HepG2 (cell line): ENCODE results near the gene JMJD1C. TPM values are rescaled to one million over a fixed set of nuclear protein-coding genes. Genes with fewer than 3 reads are reported as not detected.
A peak's percentile ranks its signal among the peaks of the same experiment; 100 is the strongest.

Experiments used
- ATAC-seq: fragments of 200-7000 bp; cut with Tn5 transposase; 3 replicates; pipeline ENCODE4 v1.9.1; 2020; ENCODE audit warnings: mild to moderate bottlenecking, moderate library complexity
- BruUV-seq: library from RNA; stranded (reverse); fragments of 400-500 nt; replicated peaks from 2 replicates; lab custom pipeline; 2021; lab: Mats Ljungman, UMichigan
- CTCF ChIA-PET: fragments of 300-600 bp; formaldehyde crosslinking; extraction: SDS; loops from one replicate; lab custom pipeline; 2021; ENCODE audit warnings: low total read pairs, inconsistent platforms, low intra/inter-chr PET ratio; lab: Yijun Ruan, JAX
- POLR2A ChIA-PET: fragments of 350-600 bp; sonication (Branson Sonifier 250); formaldehyde crosslinking; loops from one replicate; lab custom pipeline; 2020; ENCODE audit warnings: antibody characterized with exemption, inconsistent platforms; lab: Yijun Ruan, JAX
- DNase-seq: peaks from one replicate; pipeline ENCODE4 v3.0.0-alpha.2; 2015; ENCODE audit warnings: low spot score
- FAIRE-seq: peaks from 3 replicates; lab custom pipeline; 2011; peaks lifted over from hg19 to GRCh38; lab: Jason Lieb, UNC
- H2AFZ ChIP-seq: one replicate; pipeline ENCODE4 v1.6.1; 2011; ENCODE audit warnings: low read length, inconsistent platforms
- H3K27ac ChIP-seq: fragments of 300-600 bp; 3 replicates; pipeline ENCODE4 v1.8.0; 2011; ENCODE audit warnings: mixed run types, mild to moderate bottlenecking, mixed read lengths, low read length, inconsistent platforms; ENCODE audit not compliant: insufficient read depth; ENCODE audit errors: extremely low read length
- H3K27me3 ChIP-seq, 2 experiments: fragments of 200-600 bp in 1 of 2; 2 replicates in 1 of 2; 3 replicates in 1 of 2; pipeline versions ENCODE4 v1.6.0 to v1.8.0; 2011; ENCODE audit warnings: low read length in 2 of 2, mild to moderate bottlenecking in 2 of 2, moderate library complexity in 2 of 2, inconsistent platforms in 1 of 2; ENCODE audit not compliant: insufficient read depth in 2 of 2, control insufficient read depth in 1 of 2
- H3K36me3 ChIP-seq, 2 experiments: fragments of 200-600 bp in 1 of 2; replicated peaks in 1 of 2; 2 replicates in 1 of 2; 3 replicates in 1 of 2; pipeline versions ENCODE4 v1.5.1 to v1.8.0; 2011; ENCODE audit warnings: low read length in 2 of 2, inconsistent platforms in 1 of 2; ENCODE audit not compliant: insufficient read depth in 2 of 2, control insufficient read depth in 1 of 2
- H3K4me1 ChIP-seq: 2 replicates; pipeline ENCODE4 v1.5.1; 2012; ENCODE audit warnings: low read length, inconsistent platforms; ENCODE audit not compliant: insufficient read depth
- H3K4me2 ChIP-seq: 2 replicates; pipeline ENCODE4 v1.6.0; 2011; ENCODE audit warnings: low read depth, low read length, inconsistent platforms
- H3K4me3 ChIP-seq, 3 experiments: fragments of 200-600 bp in 1 of 3; sonication (generic), shearing (Covaris generic) in 1 of 3; replicated peaks in 1 of 3; 2 replicates each; pipeline ENCODE4 v1.5.1; 2011 to 2016; ENCODE audit warnings: low read length in 3 of 3, inconsistent platforms in 2 of 3, low read depth in 2 of 3, mild to moderate bottlenecking in 2 of 3, control low read depth in 1 of 3, mixed read lengths in 1 of 3; ENCODE audit not compliant: insufficient read depth in 1 of 3
- H3K79me2 ChIP-seq: one replicate; pipeline ENCODE4 v1.6.1; 2011; ENCODE audit warnings: low read length, inconsistent platforms; ENCODE audit not compliant: insufficient read depth
- H3K9ac ChIP-seq: 2 replicates; pipeline ENCODE4 v1.6.0; 2011; ENCODE audit warnings: mild to moderate bottlenecking, low read depth, low read length, inconsistent platforms; ENCODE audit not compliant: insufficient read depth
- H3K9me3 ChIP-seq: 2 replicates; pipeline ENCODE4 v1.5.1; 2012; ENCODE audit warnings: mild to moderate bottlenecking, low read length
- H4K20me1 ChIP-seq: 2 replicates; pipeline ENCODE4 v1.6.0; 2011; ENCODE audit warnings: inconsistent platforms, mild to moderate bottlenecking, low read length, moderate library complexity; ENCODE audit not compliant: insufficient read depth
- CEBPB ChIP-seq: IDR thresholded peaks from 2 replicates; pipeline ENCODE4 v1.6.1; 2011; ENCODE audit warnings: low read depth, low read length, improper control_type of control experiment, borderline replicate concordance
- ZMYM4 ChIP-seq: sonication (generic); formaldehyde crosslinking; IDR thresholded peaks from 2 replicates; pipeline ENCODE4 v1.8.1; 2023; ENCODE audit warnings: mild to moderate bottlenecking, missing genetic modification reagents
- ZNF263 ChIP-seq: sonication (generic); formaldehyde crosslinking; IDR thresholded peaks from 2 replicates; pipeline ENCODE4 v1.4.0; 2020; ENCODE audit warnings: missing genetic modification reagents
- ZNF430 ChIP-seq: sonication (generic); formaldehyde crosslinking; IDR thresholded peaks from 2 replicates; pipeline ENCODE4 v1.9.0; 2021; ENCODE audit warnings: mild to moderate bottlenecking, missing genetic modification reagents
- ZNF569 ChIP-seq: sonication (generic); formaldehyde crosslinking; IDR thresholded peaks from 2 replicates; pipeline ENCODE4 v1.5.0; 2020; ENCODE audit warnings: mild to moderate bottlenecking, missing genetic modification reagents, moderate library complexity, borderline replicate concordance
- ZNF615 ChIP-seq: sonication (generic); formaldehyde crosslinking; IDR thresholded peaks from 2 replicates; pipeline ENCODE4 v1.5.0; 2020; ENCODE audit warnings: mild to moderate bottlenecking, missing genetic modification reagents, borderline replicate concordance
- ZNF629 ChIP-seq: sonication (generic); formaldehyde crosslinking; conservative IDR thresholded peaks from 2 replicates; pipeline ENCODE4 v1.5.0; 2020; ENCODE audit warnings: missing genetic modification reagents
- WGBS: methylation state at CpG from one replicate; pipeline ENCODE4 v1.1.6; 2017; ENCODE audit warnings: low lambda C conversion rate; 5-methylcytosine and 5-hydroxymethylcytosine counted together
- in situ Hi-C: cut with HindIII; loops from 2 replicates; pipeline ENCODE4 v1.10.0; 2017; ENCODE audit warnings: low pct_unique_long_range_greater_than_20kb; ENCODE audit not compliant: extremely low pct_ligation_motif_present
- intact Hi-C: fragments of 100-400 bp; cut with micrococcal nuclease; formaldehyde crosslinking; loops from one replicate; pipeline ENCODE4 v1.10.0; 2022; ENCODE audit not compliant: unreplicated experiment
- polyA plus RNA-seq, 8 experiments: library from polyadenylated mRNA; depleted of rRNA in 3 of 8; stranded (reverse) in 7 of 8; unstranded in 1 of 8; fragments of >200 nt; fragmentation: Illumina TruSeq in 4 of 8; extraction: Trizol in 4 of 8; gene quantifications; 2 replicates each; pipeline versions ENCODE4 v1.2.1 to v1.2.3, GENCODE V29; 2011 to 2016; ENCODE audit warnings: low read depth in 4 of 8, missing spikeins in 1 of 8, mixed read lengths in 1 of 8; ENCODE audit not compliant: insufficient read depth in 1 of 8
- total RNA-seq, 5 experiments: library from RNA; depleted of rRNA; stranded (reverse); fragments of >200 nt; fragmentation: Illumina TruSeq; extraction: Trizol; gene quantifications; 2 replicates each; pipeline ENCODE4 v1.2.3, GENCODE V29; 2016; ENCODE audit warnings: low read depth in 1 of 5

JMJD1C gene
- total and polyA plus RNA-seq, 2 of the 13 experiments (the other 11 are each of a cell fraction or from before 2014, with no cell fraction given) = 42.3 to 42.7 TPM

- ATAC-seq = no peak
- 100% methylated on average over 5 of the region's 19 CpGs for WGBS
- H3K27ac ChIP-seq = no peak overlapping the region
- H3K9me3 ChIP-seq = no peaks in the 10 kb centered on the region
- TF ChIP-seq ZNF430 (CRISPR knock-in tag) = no peak
- TF ChIP-seq, all 625 proteins: peak for 0
- Histone ChIP-seq H3K36me3 (no peaks in the 10 kb centered on the region), H2AFZ (no peak overlapping the region), H3K79me2 (peaks cover 78% of the 10 kb centered on the region), H3K4me2 (no peak overlapping the region), H3K9ac (no peak overlapping the region), H3K27me3 (no peaks in the 10 kb centered on the region), H4K20me1 (peaks cover 4% of the 10 kb centered on the region; the same call in 1 of the 2 replicates), H3K4me3 (no peak overlapping the region), H3K4me1 (peaks cover 13% of the 10 kb centered on the region)
- DNase-seq = no peak
- FAIRE-seq = no peak
- intact Hi-C loops = no loop called here
- ChIA-PET CTCF (no interaction called here), POLR2A (no interaction called here)
- in situ Hi-C loops = no loop called here
- BruUV-seq = no TSS peak
Observed at GRCh38 chr10:63427013-63427412, 38.8 kb downstream of the JMJD1C start.

DNA sequence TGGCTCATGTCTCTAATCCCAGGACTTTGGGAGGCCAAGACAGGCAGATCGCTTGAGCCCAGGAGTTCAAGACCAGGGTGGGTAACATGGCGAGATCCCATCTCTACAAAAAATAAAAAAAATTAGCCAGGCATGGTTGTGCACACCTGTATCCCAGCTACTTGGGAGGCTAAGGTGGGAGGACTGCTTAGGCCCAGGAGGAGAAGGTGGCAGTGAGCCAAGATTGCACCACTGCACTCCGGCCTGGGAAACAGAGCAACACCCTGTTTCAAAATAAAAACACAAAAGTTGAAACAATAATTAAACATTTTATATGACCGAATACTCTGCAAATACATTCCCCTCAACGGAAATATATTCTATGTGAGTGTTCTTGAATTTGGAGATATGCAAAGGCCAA, 40.3 kb downstream of the JMJD1C start:
- H3K27ac ChIP-seq = no peak overlapping the region
- H3K9ac ChIP-seq = no peak overlapping the region
- no peak for DNase-seq
- H3K4me3 ChIP-seq = no peak overlapping the region
- intact Hi-C loops = no loop called here
- H3K27me3 ChIP-seq = no peaks in the 10 kb centered on the region
- in situ Hi-C loops = no loop called here
- TF ChIP-seq ZNF629 (CRISPR knock-in tag) (no peak), ZNF615 (CRISPR knock-in tag) (no peak), ZNF569 (CRISPR knock-in tag) (no peak), ZNF263 (CRISPR knock-in tag) (peak; percentile 67; the same call in 1 of the 2 replicates), ZMYM4 (CRISPR knock-in tag) (0 out of 2 replicates have a peak, but pooled peaks have one; percentile 7), CEBPB (0 out of 2 replicates have a peak, but pooled peaks have one; percentile 6)
- no TSS peak for BruUV-seq
- peaks cover 73% of the 10 kb centered on the region for H3K79me2 ChIP-seq
- ChIA-PET POLR2A (no interaction called here), CTCF (no interaction called here)
- no peak for FAIRE-seq
- peaks cover 13% of the 10 kb centered on the region for H3K4me1 ChIP-seq
- no peaks in the 10 kb centered on the region for H3K36me3 ChIP-seq
- peaks cover 4% of the 10 kb centered on the region; the same call in 1 of the 2 replicates for H4K20me1 ChIP-seq
- H3K9me3 ChIP-seq = no peaks in the 10 kb centered on the region
- H3K4me2 ChIP-seq = no peak overlapping the region
- peak; percentile 32; the same call in 1 of the 3 replicates for ATAC-seq
- WGBS = 80% methylated on average over 5 of the region's 5 CpGs
- H2AFZ ChIP-seq = no peak overlapping the region
